Stimulated activated CD8-positive, alpha-beta memory T cell treated with anti-CD3 and anti-CD28 coated beads, Interleukin-2, amount 100 ng/mL, for 48 hours (primary cell): ENCODE data around the gene ZNRF2.
"Not testable (repeated sequence)": the region's sequence is repeated elsewhere in the genome, so short reads cannot be mapped to it uniquely, and the experiment has no call there.

Experiments
- DNase-seq, 2 donors: peaks; one replicate each; pipeline ENCODE4 v3.0.0-alpha.2; 2020; ENCODE audit warnings: low read depth in 2 of 2

ZNRF2 gene

DNA sequence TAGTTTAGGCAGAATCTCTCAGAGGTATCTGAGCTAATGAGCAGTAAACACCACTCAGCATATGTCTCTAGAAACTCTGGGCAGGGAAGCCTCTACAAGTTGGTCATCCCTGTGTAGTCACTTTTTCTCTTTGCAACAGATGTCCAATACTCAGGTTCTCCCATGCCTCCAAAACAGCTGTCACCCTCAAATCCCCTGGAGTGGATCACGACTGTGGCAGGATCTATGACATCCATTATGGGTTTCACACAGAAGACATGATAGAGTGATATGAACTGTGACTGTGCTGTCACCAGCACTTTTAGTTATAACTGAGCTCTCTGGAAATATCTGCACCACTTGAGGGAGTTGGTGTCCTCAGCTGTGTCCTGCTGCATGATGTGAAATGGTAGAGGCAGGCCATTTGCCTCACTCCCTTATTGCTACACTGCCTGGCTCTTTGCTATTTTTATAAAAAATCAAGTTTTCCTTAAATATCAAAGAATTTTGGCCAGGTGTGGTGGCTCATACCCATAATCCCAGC, 24.1 kb upstream of the ZNRF2 start:
- DNase-seq: no peak

GRCh38 chr7:30263090-30263710, 21.2 kb upstream of the ZNRF2 start:
- no peak for DNase-seq

DNA sequence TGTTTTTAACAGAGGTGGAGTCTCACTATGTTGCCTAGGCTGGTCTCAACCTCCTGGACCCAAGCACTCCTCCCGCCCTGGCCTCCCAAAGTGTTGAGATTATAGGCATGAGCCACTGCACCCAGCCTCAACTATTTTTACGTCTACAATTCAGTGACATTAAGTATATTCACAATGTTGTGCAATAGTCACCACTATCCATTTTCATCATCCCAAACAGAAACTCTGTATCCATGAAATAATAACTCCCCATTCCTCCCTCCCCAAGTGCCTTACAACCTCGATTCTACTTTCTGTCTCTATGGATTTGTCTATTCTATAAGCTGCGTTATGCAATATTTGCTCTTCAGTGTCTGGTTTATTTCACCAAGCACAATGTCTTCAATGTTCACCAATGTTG, 20.3 kb upstream of the ZNRF2 start:
- no peak for DNase-seq

- not testable (repeated sequence) for DNase-seq
Observed at GRCh38 chr7:30265189-30265588, 19.2 kb upstream of the ZNRF2 start.

- DNase-seq: no peak
Observed at GRCh38 chr7:30266686-30267085, 17.7 kb upstream of the ZNRF2 start.

GRCh38 chr7:30268586-30268985, 15.8 kb upstream of the ZNRF2 start:
- DNase-seq: no peak

- DNase-seq: no peak
Observed at GRCh38 chr7:30269490-30269889, 14.9 kb upstream of the ZNRF2 start.

DNA sequence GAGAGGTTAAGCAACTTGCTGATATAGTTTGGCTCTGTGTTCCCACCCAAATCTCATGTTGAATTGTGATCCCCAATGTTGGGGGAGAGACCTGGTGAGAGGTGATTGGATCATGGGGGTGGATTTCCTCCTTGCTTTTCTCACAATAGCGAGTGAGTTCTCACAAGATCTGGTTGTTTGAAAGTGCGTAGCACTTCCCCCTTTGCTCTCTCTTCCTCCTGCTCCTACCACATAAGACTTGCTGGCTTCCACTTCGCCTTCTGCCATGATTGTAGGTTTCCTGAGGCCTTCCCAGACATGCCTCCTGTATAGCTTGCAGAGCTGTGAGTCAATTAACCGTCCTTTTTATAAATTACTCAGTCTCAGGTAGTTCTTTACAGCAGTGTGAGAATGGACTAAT, 13.5 kb upstream of the ZNRF2 start:
- no peak for DNase-seq

GRCh38 chr7:30272126-30272525, 12.3 kb upstream of the ZNRF2 start:
- DNase-seq: no peak

- no peak for DNase-seq
Observed at GRCh38 chr7:30273552-30273951, 10.8 kb upstream of the ZNRF2 start.

GRCh38 chr7:30274641-30275040, 9.8 kb upstream of the ZNRF2 start:
- DNase-seq: no peak

GRCh38 chr7:30276203-30276900, 8.0 kb upstream of the ZNRF2 start:
- no peak for DNase-seq

DNA sequence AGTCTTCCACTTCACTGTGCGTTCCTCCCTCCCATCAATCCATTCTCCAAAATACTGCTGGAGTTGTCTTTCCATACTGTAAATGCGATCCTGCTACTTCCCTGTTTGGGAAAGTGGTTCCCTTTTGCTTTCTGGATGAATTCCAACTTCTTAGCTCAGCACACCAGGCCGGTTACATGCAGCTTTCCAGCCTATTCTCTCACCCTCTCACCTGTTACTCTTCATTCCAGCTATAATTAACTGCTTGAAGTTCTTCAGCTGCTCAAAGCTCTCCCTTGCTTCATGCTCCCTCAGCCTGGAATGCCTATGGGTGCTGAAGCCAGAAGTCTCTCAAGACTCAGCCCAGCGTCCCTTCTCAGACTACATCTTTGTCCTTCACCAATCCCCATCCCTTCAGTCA, 6.0 kb upstream of the ZNRF2 start:
- DNase-seq: no peak

GRCh38 chr7:30278849-30279652, 5.3 kb upstream of the ZNRF2 start:
- DNase-seq: no peak

GRCh38 chr7:30279653-30279904, 4.8 kb upstream of the ZNRF2 start:
- no peak for DNase-seq

- DNase-seq: no peak
Observed at GRCh38 chr7:30280631-30281030, 3.8 kb upstream of the ZNRF2 start.

DNA sequence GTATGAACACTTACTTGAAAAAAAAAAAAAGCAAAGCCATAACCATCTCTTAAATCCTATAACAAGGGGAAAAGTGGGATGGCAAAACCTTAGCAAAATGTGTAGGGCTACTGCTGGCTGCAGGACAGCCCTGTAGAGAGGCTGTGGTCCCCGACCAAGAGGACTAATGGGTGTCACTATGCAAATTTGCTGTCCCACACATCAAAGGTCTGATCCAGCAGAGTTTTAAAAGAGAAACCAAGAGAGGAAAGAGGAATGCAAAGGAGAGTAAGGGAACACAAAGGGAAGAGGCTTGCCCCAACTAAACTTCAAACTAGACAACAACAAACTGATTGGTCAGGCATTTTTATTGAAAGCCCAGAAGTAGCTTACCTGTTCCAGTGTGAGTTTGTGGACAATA, 3.1 kb upstream of the ZNRF2 start:
- DNase-seq: no peak

DNA sequence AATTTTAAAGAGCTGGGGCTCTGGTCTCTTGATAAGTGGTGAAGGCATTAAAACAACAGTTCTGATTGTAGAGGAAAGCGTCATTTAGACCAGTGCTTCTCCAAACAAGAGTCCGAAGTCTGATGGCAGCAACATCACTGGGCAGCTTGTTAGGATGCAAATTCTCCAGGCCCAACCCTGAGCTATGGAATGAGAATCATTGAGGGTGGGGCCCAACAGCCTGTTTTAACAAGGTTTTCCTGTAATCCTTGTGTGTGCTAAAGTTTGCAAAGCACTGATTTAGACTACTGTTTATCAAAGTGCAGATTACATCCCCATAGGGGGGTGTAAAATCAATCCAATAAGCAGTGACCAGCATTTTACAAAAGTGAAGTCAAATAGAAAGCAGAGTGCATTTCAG, 2.6 kb upstream of the ZNRF2 start:
- DNase-seq: no peak

DNA sequence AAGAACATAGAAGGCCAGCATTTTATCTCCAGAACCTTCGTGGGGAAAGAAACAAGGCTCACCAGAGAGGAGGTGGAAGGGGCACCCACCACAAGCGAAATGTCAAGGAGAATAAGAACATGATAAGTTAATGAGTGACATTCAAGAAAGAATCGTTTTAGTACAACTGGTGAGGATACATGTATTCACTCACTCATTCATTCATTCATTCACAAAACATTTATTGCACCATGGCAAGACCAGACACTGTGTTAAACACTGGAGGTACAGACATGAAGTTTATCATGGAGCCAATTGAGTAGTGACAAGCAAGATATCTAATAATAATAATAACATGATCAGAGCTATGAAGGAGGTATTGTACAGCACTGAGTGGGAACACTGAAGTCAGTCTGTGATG, 1.7 kb upstream of the ZNRF2 start:
- DNase-seq: no peak

DNA sequence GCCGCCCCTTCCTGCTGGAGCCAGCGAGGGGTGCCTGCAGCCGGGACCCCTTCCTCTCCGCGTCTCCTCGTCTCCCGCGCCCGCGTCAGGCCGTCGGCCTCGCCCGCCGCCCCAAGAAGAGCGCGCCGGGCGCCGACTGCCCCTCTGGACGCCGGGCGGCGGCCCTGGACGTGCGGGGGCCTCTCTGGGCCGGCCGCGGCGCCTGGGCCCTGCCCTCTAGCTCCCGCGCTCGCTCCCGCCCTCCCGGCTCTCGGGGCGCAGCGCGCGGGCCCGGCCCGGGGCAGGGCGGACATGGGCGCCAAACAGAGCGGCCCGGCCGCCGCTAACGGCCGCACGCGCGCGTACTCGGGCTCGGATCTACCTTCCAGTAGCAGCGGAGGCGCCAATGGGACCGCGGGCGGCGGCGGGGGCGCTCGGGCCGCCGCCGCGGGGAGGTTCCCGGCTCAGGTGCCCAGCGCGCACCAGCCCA, 704 bp downstream of the ZNRF2 start:
- DNase-seq: peak in 1 of 2 donors; percentile 24

GRCh38 chr7:30285536-30286284, 1.3 kb downstream of the ZNRF2 start:
- DNase-seq: peak; percentile 26 to 36

DNA sequence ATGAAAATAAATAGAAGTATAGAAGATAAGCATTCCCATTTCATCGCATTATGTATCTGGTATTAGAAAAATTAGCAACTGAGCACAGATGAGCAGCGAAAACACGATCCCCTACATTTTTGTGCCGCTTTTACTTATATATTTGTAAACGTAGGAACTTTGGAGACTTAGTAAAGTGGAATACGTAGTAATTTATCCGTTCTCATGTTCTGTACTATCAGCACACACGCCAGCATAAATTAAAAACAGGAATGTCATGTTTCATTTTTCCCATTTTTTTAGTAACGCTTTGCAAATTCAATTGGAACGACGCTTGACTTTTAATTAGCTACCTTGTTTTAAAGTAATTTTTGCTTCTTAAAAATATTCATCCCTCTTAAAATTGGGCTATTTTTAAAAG, 2.4 kb downstream of the ZNRF2 start:
- DNase-seq: no peak
